Mononuclear cell (primary cell): ENCODE data around the gene RGS10. TPM values are rescaled to one million over a fixed set of nuclear protein-coding genes. Genes with fewer than 3 reads are reported as not detected.
"Not testable (repeated sequence)": the region's sequence is repeated elsewhere in the genome, so short reads cannot be mapped to it uniquely, and the experiment has no call there.

Source experiments
- H3K27me3 ChIP-seq: 2 replicates; pipeline ENCODE4 v1.6.0; 2011; ENCODE audit warnings: low read length, control low read depth; ENCODE audit not compliant: insufficient read depth
- H3K4me1 ChIP-seq: 2 replicates; pipeline ENCODE4 v1.5.1; 2011; ENCODE audit warnings: mild to moderate bottlenecking, low read length, control low read depth; ENCODE audit not compliant: insufficient read depth
- H3K4me3 ChIP-seq: 2 replicates; pipeline ENCODE4 v1.5.1; 2011; ENCODE audit warnings: mild to moderate bottlenecking, low read length, moderate library complexity
- H3K9me3 ChIP-seq: 2 replicates; pipeline ENCODE4 v1.5.1; 2011; ENCODE audit warnings: low read depth, mild to moderate bottlenecking, control low read depth, low read length
- total RNA-seq: library from RNA; depleted of rRNA; stranded (reverse); fragments of >200 nt; gene quantifications from one replicate; pipeline ENCODE4 v1.2.3, GENCODE V29; 2012

Gene RGS10
- total RNA-seq, 1 donor, result 181 TPM

- Histone ChIP-seq H3K4me3 (peak overlapping the region; percentile 73), H3K4me1 (peaks cover 44% of the 10 kb centered on the region), H3K27me3 (no peaks in the 10 kb centered on the region)
Measured at GRCh38 chr10:119542988-119543813, 682 bp upstream of the RGS10 start.

GRCh38 chr10:119541459-119542356 is 811 bp downstream of the RGS10 start:
- no peaks in the 10 kb centered on the region for H3K9me3 ChIP-seq
- peak overlapping the region; percentile 73 for H3K4me3 ChIP-seq
- H3K27me3 ChIP-seq, result no peaks in the 10 kb centered on the region
- H3K4me1 ChIP-seq, result peaks cover 59% of the 10 kb centered on the region

More at GRCh38 chr10:119542988-119543813, 682 bp upstream of the RGS10 start:
- H3K9me3 ChIP-seq, result no peaks in the 10 kb centered on the region

GRCh38 chr10:119541046-119541445 is 1.5 kb downstream of the RGS10 start:
- Histone ChIP-seq H3K9me3 (no peaks in the 10 kb centered on the region), H3K4me1 (peaks cover 65% of the 10 kb centered on the region), H3K4me3 (peak overlapping the region; percentile 73), H3K27me3 (no peaks in the 10 kb centered on the region)

GRCh38 chr10:119540038-119540437 is 2.5 kb downstream of the RGS10 start:
- Histone ChIP-seq H3K27me3 (no peaks in the 10 kb centered on the region), H3K4me1 (peaks cover 73% of the 10 kb centered on the region)

GRCh38 chr10:119539359-119539825 is 3.1 kb downstream of the RGS10 start:
- Histone ChIP-seq H3K4me1 (peaks cover 75% of the 10 kb centered on the region), H3K9me3 (no peaks in the 10 kb centered on the region), H3K27me3 (no peaks in the 10 kb centered on the region), H3K4me3 (no peak overlapping the region)

More at GRCh38 chr10:119540038-119540437, 2.5 kb downstream of the RGS10 start:
- Histone ChIP-seq H3K4me3 (no peak overlapping the region), H3K9me3 (no peaks in the 10 kb centered on the region)

GRCh38 chr10:119538632-119539358 is 3.7 kb downstream of the RGS10 start:
- no peaks in the 10 kb centered on the region for H3K9me3 ChIP-seq
- H3K27me3 ChIP-seq, result no peaks in the 10 kb centered on the region
- H3K4me1 ChIP-seq, result peaks cover 75% of the 10 kb centered on the region
- H3K4me3 ChIP-seq, result no peak overlapping the region

GRCh38 chr10:119537953-119538630 is 4.4 kb downstream of the RGS10 start:
- Histone ChIP-seq H3K4me1 (peaks cover 73% of the 10 kb centered on the region), H3K27me3 (no peaks in the 10 kb centered on the region), H3K4me3 (no peak overlapping the region), H3K9me3 (no peaks in the 10 kb centered on the region)

- Histone ChIP-seq H3K4me1 (peaks cover 77% of the 10 kb centered on the region), H3K4me3 (no peak overlapping the region), H3K27me3 (no peaks in the 10 kb centered on the region), H3K9me3 (no peaks in the 10 kb centered on the region)
Measured at GRCh38 chr10:119536508-119537025, 6.0 kb downstream of the RGS10 start.

- Histone ChIP-seq H3K4me3 (no peak overlapping the region), H3K9me3 (no peaks in the 10 kb centered on the region), H3K27me3 (no peaks in the 10 kb centered on the region), H3K4me1 (peaks cover 72% of the 10 kb centered on the region)
Measured at GRCh38 chr10:119535837-119536507, 6.5 kb downstream of the RGS10 start.

- Histone ChIP-seq H3K27me3 (no peaks in the 10 kb centered on the region), H3K4me3 (no peak overlapping the region), H3K4me1 (peaks cover 69% of the 10 kb centered on the region), H3K9me3 (no peaks in the 10 kb centered on the region)
Measured at GRCh38 chr10:119535305-119535704, 7.2 kb downstream of the RGS10 start.

- Histone ChIP-seq H3K27me3 (no peaks in the 10 kb centered on the region), H3K4me3 (no peak overlapping the region), H3K4me1 (peaks cover 54% of the 10 kb centered on the region), H3K9me3 (no peaks in the 10 kb centered on the region)
Measured at GRCh38 chr10:119533473-119533872, 9.0 kb downstream of the RGS10 start.

GRCh38 chr10:119532791-119533190 is 9.7 kb downstream of the RGS10 start:
- H3K4me3 ChIP-seq, H3K9me3 ChIP-seq, H3K27me3 ChIP-seq: not testable (repeated sequence)
- peaks cover 47% of the 10 kb centered on the region for H3K4me1 ChIP-seq

GRCh38 chr10:119532251-119532650 is 10.3 kb downstream of the RGS10 start:
- H3K4me3 ChIP-seq, H3K9me3 ChIP-seq, H3K27me3 ChIP-seq: not testable (repeated sequence)
- H3K4me1 ChIP-seq, result peaks cover 42% of the 10 kb centered on the region

- Histone ChIP-seq H3K4me3 (no peak overlapping the region), H3K27me3 (no peaks in the 10 kb centered on the region), H3K9me3 (no peaks in the 10 kb centered on the region), H3K4me1 (peaks cover 30% of the 10 kb centered on the region)
Measured at GRCh38 chr10:119531067-119531466, 11.5 kb downstream of the RGS10 start.
